ENCODE measurements around the gene TESK2. TPM values are rescaled to one million over a fixed set of nuclear protein-coding genes. Genes with fewer than 3 reads are reported as not detected.
A peak's percentile ranks its signal among the peaks of the same experiment; 100 is the strongest.

Gene TESK2
- total RNA-seq, 2 experiments from 2014 or later = 4.9 to 6.6 TPM

- peak overlapping the region; percentile 69; the same call in 1 of the 2 replicates for H2AFZ ChIP-seq (ENCODE audit: low read length)
- DNase-seq (ENCODE audit: low spot score) = peak; percentile 96
- CTCF ChIA-PET (ENCODE audit: unreplicated experiment) = interaction anchor here (0.6 to 1.9 kb wide), 17 partner anchors 11 to 617 kb away, joined by 3 to 16 read pairs (median 6); partner anchors contain the start of genes CCDC163, HECTD3, MMACHC and TOE1
- H3K79me2 ChIP-seq (ENCODE audit: insufficient read depth, low read depth, low read length) = no peaks in the 10 kb centered on the region; the same call in 1 of the 2 replicates
- no peaks in the 10 kb centered on the region for H3K9me2 ChIP-seq (ENCODE audit: insufficient read depth, low read length)
- no peaks in the 10 kb centered on the region for H4K20me1 ChIP-seq (ENCODE audit: insufficient read depth, low read length)
- no peak for TF ChIP-seq EZH2phosphoT487 (IDR thresholded peaks at IDR 0.05; ENCODE audit: borderline replicate concordance, low read depth, low read length)
- TF ChIP-seq CTCF (conservative IDR thresholded peaks at IDR 0.05; ENCODE audit: low read length) = peak; percentile 83
- intact Hi-C loops (cut with micrococcal nuclease; ENCODE audit: unreplicated experiment) = loop anchor here (1.0 to 5.0 kb wide), 5 partner anchors 23 to 581 kb away; partner anchors contain the start of genes HPDL, MUTYH, TESK2 and TOE1
- BruUV-seq (replicated peaks) = TSS peak; percentile 95
- POLR2A ChIA-PET = interaction anchor here (0.5 to 2.4 kb wide), 31 partner anchors 11 to 948 kb away, joined by 3 to 24 read pairs (median 4); partner anchors contain the start of genes AKR1A1, HECTD3, HPDL and MUTYH
- H3K4me2 ChIP-seq (ENCODE audit: low read length) = peak overlapping the region; percentile 95
- H3K36me3 ChIP-seq (ENCODE audit: insufficient read depth, low read length) = no peaks in the 10 kb centered on the region
- H3K27ac ChIP-seq (ENCODE audit: low read depth, low read length, poor library complexity, severe bottlenecking) = peak overlapping the region; percentile 79
- H3K9me3 ChIP-seq (ENCODE audit: low read length) = no peaks in the 10 kb centered on the region
- H3K4me1 ChIP-seq (ENCODE audit: insufficient read depth, low read length, poor library complexity, severe bottlenecking) = peaks cover 31% of the 10 kb centered on the region
- peak overlapping the region; percentile 74 for H3K4me3 ChIP-seq (ENCODE audit: low read depth, low read length, poor library complexity, severe bottlenecking)
Measured at GRCh38 chr1:45303520-45304310, 187.2 kb downstream of the TESK2 start.

DNA sequence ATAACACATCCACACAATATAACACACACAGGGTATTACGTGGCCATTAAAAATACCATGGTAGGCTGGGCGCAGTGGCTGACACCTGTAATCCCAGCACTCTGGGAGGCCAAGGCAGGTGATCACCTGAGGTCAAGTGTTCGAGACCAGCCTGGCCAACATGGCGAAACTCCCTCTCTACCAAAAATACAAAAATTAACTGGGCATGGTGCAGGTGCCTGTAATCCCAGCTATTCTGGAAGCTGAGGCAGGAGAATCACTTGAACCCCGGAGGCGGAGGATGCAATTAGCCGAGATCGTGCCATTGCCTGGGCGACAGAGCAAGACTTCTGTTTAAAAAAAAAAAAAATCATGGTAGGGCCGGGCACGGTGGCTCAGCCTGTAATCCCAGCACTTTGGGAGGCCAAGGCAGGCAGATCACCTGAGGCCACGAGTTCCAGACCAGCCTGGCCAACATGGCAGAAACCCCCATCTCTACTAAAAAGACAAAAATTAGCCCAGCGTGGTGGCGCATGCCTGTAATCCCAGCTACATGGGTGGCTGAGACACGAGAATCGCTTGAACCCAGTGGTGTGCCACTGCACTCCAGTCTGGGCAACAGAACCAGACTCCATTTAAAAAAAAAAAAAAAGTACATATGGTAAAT, 188.3 kb downstream of the TESK2 start:
- Histone ChIP-seq H3K36me3 (ENCODE audit: insufficient read depth, low read length) (no peaks in the 10 kb centered on the region), H3K9me2 (ENCODE audit: insufficient read depth, low read length) (no peaks in the 10 kb centered on the region), H3K4me1 (ENCODE audit: insufficient read depth, low read length, poor library complexity, severe bottlenecking) (peaks cover 31% of the 10 kb centered on the region), H4K20me1 (ENCODE audit: insufficient read depth, low read length) (no peaks in the 10 kb centered on the region), H2AFZ (ENCODE audit: low read length) (no peak overlapping the region), H3K79me2 (ENCODE audit: insufficient read depth, low read depth, low read length) (no peaks in the 10 kb centered on the region; the same call in 1 of the 2 replicates), H3K4me2 (ENCODE audit: low read length) (peak overlapping the region; percentile 72), H3K4me3 (ENCODE audit: low read depth, low read length, poor library complexity, severe bottlenecking) (peak overlapping the region; percentile 74), H3K27ac (ENCODE audit: low read depth, low read length, poor library complexity, severe bottlenecking) (peak overlapping the region; percentile 59), H3K9me3 (ENCODE audit: low read length) (no peaks in the 10 kb centered on the region)
- DNase-seq (ENCODE audit: low spot score) = no peak
- POLR2A ChIA-PET = interaction anchor here (0.6 to 2.4 kb wide), 14 partner anchors 9 to 581 kb away, joined by 3 to 24 read pairs (median 4); partner anchors contain the start of genes HECTD3, MUTYH, TOE1 and UROD
- CTCF ChIA-PET (ENCODE audit: unreplicated experiment) = interaction anchor here (0.6 to 1.9 kb wide), 8 partner anchors 10 to 291 kb away, joined by 3 to 16 read pairs (median 7); partner anchors contain the start of genes CCDC163, HECTD3, MMACHC and UROD
- BruUV-seq (replicated peaks) = no TSS peak
- TF ChIP-seq CTCF (conservative IDR thresholded peaks at IDR 0.05; ENCODE audit: low read length) (no peak), EZH2phosphoT487 (IDR thresholded peaks at IDR 0.05; ENCODE audit: borderline replicate concordance, low read depth, low read length) (no peak)
- intact Hi-C loops (cut with micrococcal nuclease; ENCODE audit: unreplicated experiment) = loop anchor here (1.0 to 5.0 kb wide), 3 partner anchors 189 to 580 kb away; partner anchors contain the start of gene TESK2

Measured in OCI-LY7 (cell line).